GM12878 (cell line): ENCODE data around the gene PNMA8B. TPM values are rescaled to one million over a fixed set of nuclear protein-coding genes. Genes with fewer than 3 reads are reported as not detected.

ENCODE experiments used
- ATAC-seq: fragments of 200-7000 bp; cut with Tn5 transposase; 3 replicates; pipeline ENCODE4 v1.9.1; 2020; ENCODE audit warnings: mild to moderate bottlenecking, moderate library complexity
- BruUV-seq: library from RNA; stranded (reverse); fragments of 400-500 nt; replicated peaks from 2 replicates; lab custom pipeline; 2021; lab: Mats Ljungman, UMichigan
- CTCF ChIA-PET: fragments of 300-600 bp; sonication (Branson Sonifier 250); formaldehyde crosslinking; extraction: SDS; loops from one replicate; lab custom pipeline; 2021; ENCODE audit warnings: inconsistent platforms; lab: Yijun Ruan, JAX
- POLR2A ChIA-PET: fragments of 350-600 bp; formaldehyde crosslinking; extraction: SDS; loops from one replicate; lab custom pipeline; 2021; ENCODE audit warnings: inconsistent platforms; lab: Charles Lee
- RAD21 ChIA-PET: fragments of 300-600 bp; sonication (Branson Sonifier 250); formaldehyde crosslinking; loops from one replicate; lab custom pipeline; 2023; ENCODE audit warnings: antibody characterized with exemption; ENCODE audit not compliant: unreplicated experiment; lab: Charles Lee
- SMC1A ChIA-PET: fragments of 300-600 bp; sonication (Branson Sonifier 250); formaldehyde crosslinking; loops from one replicate; lab custom pipeline; 2023; ENCODE audit not compliant: unreplicated experiment, uncharacterized antibody; lab: Charles Lee
- DNase-seq: peaks from one replicate; pipeline ENCODE4 v3.0.0-alpha.2; 2011; ENCODE audit warnings: low read depth, low spot score
- FAIRE-seq: peaks from 3 replicates; lab custom pipeline; 2011; peaks lifted over from hg19 to GRCh38; lab: Jason Lieb, UNC
- H2AFZ ChIP-seq: 2 replicates; pipeline ENCODE4 v1.6.0; 2011; ENCODE audit warnings: low read depth, low read length, control low read depth; ENCODE audit not compliant: control insufficient read depth
- H3K27ac ChIP-seq: 2 replicates; pipeline ENCODE4 v1.5.1; 2011; ENCODE audit warnings: control low read depth; ENCODE audit not compliant: control insufficient read depth, insufficient read depth
- H3K27me3 ChIP-seq, 2 experiments: replicated peaks in 1 of 2; 2 replicates each; pipeline versions ENCODE4 v1.6.0 to v1.6.1; 2011; ENCODE audit warnings: low read length in 1 of 2; ENCODE audit not compliant: control insufficient read depth in 2 of 2, insufficient read depth in 2 of 2
- H3K36me3 ChIP-seq, 2 experiments: 2 replicates each; pipeline ENCODE4 v1.5.1; 2011; ENCODE audit warnings: low read length in 1 of 2; ENCODE audit not compliant: control insufficient read depth in 2 of 2, insufficient read depth in 2 of 2
- H3K4me1 ChIP-seq: 2 replicates; pipeline ENCODE4 v1.6.1; 2011; ENCODE audit warnings: mild to moderate bottlenecking, low read length, moderate library complexity, mixed read lengths; ENCODE audit not compliant: control insufficient read depth, insufficient read depth
- H3K4me2 ChIP-seq: 2 replicates; pipeline ENCODE4 v1.6.0; 2011; ENCODE audit warnings: control low read depth; ENCODE audit not compliant: control insufficient read depth, insufficient read depth
- H3K4me3 ChIP-seq: fragments of 200-600 bp; sonication (generic); 2 replicates; pipeline ENCODE4 v1.5.1; 2016
- H3K79me2 ChIP-seq: 2 replicates; pipeline ENCODE4 v1.6.0; 2011; ENCODE audit warnings: low read length; ENCODE audit not compliant: control insufficient read depth, insufficient read depth
- H3K9ac ChIP-seq: 2 replicates; pipeline ENCODE4 v1.8.0; 2011; ENCODE audit warnings: low read length, control low read depth, mixed read lengths; ENCODE audit not compliant: control insufficient read depth, insufficient read depth
- H3K9me3 ChIP-seq: replicated peaks from 3 replicates; pipeline ENCODE4 v1.5.1; 2011; ENCODE audit warnings: mild to moderate bottlenecking, low read length; ENCODE audit not compliant: control insufficient read depth, insufficient read depth
- H4K20me1 ChIP-seq: 2 replicates; pipeline ENCODE4 v1.6.0; 2011; ENCODE audit not compliant: control insufficient read depth, insufficient read depth
- ASH2L ChIP-seq: fragments of 300-600, 200-600 bp; sonication (generic); IDR thresholded peaks from 2 replicates; pipeline ENCODE4 v1.6.1; 2017; ENCODE audit warnings: low read depth, mild to moderate bottlenecking, borderline replicate concordance
- ATF3 ChIP-seq: IDR thresholded peaks from 2 replicates; pipeline ENCODE4 v1.6.1; 2011; ENCODE audit warnings: low read depth, mild to moderate bottlenecking, low read length, moderate library complexity, borderline replicate concordance; ENCODE audit errors: extremely low read depth
- CHD2 ChIP-seq: IDR thresholded peaks from 2 replicates; pipeline ENCODE4 v1.6.1; 2011; ENCODE audit warnings: low read depth, low read length, improper control_type of control experiment, borderline replicate concordance
- GABPA ChIP-seq: IDR thresholded peaks from 2 replicates; pipeline ENCODE4 v1.6.1; 2014; ENCODE audit warnings: antibody characterized with exemption, low read depth, mild to moderate bottlenecking, inconsistent platforms
- IKZF1 ChIP-seq: fragments of 450-650 bp; conservative IDR thresholded peaks from 2 replicates; pipeline ENCODE4 v1.6.1; 2017; ENCODE audit warnings: antibody characterized with exemption, mild to moderate bottlenecking
- MTA3 ChIP-seq: IDR thresholded peaks from 2 replicates; pipeline ENCODE4 v1.6.1; 2012; ENCODE audit warnings: low read length, inconsistent platforms, borderline replicate concordance
- RB1 ChIP-seq: fragments of 450-650 bp; formaldehyde crosslinking; IDR thresholded peaks from 2 replicates; pipeline ENCODE4 v1.6.1; 2017; ENCODE audit warnings: mild to moderate bottlenecking, borderline replicate concordance
- RFX5 ChIP-seq: IDR thresholded peaks from 2 replicates; pipeline ENCODE4 v1.6.1; 2011; ENCODE audit warnings: low read depth, low read length, improper control_type of control experiment
- YY1 ChIP-seq: IDR thresholded peaks from 2 replicates; pipeline ENCODE4 v1.6.1; 2011; ENCODE audit warnings: low read depth, mild to moderate bottlenecking, low read length
- ZNF207 ChIP-seq: fragments of 450-650 bp; IDR thresholded peaks from 2 replicates; pipeline ENCODE4 v1.6.1; 2014; ENCODE audit warnings: antibody characterized with exemption, mild to moderate bottlenecking, borderline replicate concordance
- WGBS: methylation state at CpG from one replicate; pipeline ENCODE4 v1.1.6; 2016; ENCODE audit warnings: low lambda C conversion rate; ENCODE audit not compliant: insufficient replicate concordance, insufficient coverage; ENCODE audit errors: missing lambda C conversion rate; 5-methylcytosine and 5-hydroxymethylcytosine counted together
- in situ Hi-C: fragments of 300-500 bp; cut with MboI; formaldehyde crosslinking; loops from 9 replicates; pipeline ENCODE4 v1.14.3; 2018; ENCODE audit warnings: mixed read lengths
- intact Hi-C: fragments of 100-400 bp; cut with micrococcal nuclease; formaldehyde crosslinking; loops from one replicate; pipeline ENCODE4 v1.14.2; 2022; ENCODE audit not compliant: unreplicated experiment
- polyA plus RNA-seq, 11 experiments: library from polyadenylated mRNA; depleted of rRNA in 4 of 11; unstranded in 6 of 11; stranded (reverse) in 5 of 11; fragments of >200 nt; fragmentation: Nextera tagmentation in 4 of 11; fragmentation: Illumina TruSeq in 1 of 11; extraction: Ambion mirVana in 4 of 11; extraction: Trizol in 1 of 11; gene quantifications; 1 replicate in 1 of 11; 2 replicates in 10 of 11; pipeline versions ENCODE4 v1.2.1 to v1.2.3, GENCODE V29; 2011 to 2016; ENCODE audit warnings: inconsistent platforms in 2 of 11, missing spikeins in 2 of 11, low read depth in 1 of 11
- total RNA-seq, 4 experiments: library from RNA; depleted of rRNA in 3 of 4; stranded (reverse); fragments of >200 nt in 3 of 4; fragmentation: Illumina TruSeq in 1 of 4; extraction: Trizol in 1 of 4; gene quantifications; 2 replicates each; pipeline versions ENCODE4 v1.2.1 to v1.2.3, GENCODE V29; 2013 to 2021

Gene PNMA8B
- total and polyA plus RNA-seq, 10 of the 15 experiments (the other 5 are each of a cell fraction or from before 2014, with no cell fraction given) = 0.01 TPM; not detected in 9

GRCh38 chr19:46520616-46521015 lies 24.9 kb upstream of the PNMA8B start:
- H2AFZ ChIP-seq = no peak overlapping the region
- ChIA-PET SMC1A (interaction anchor here (1.6 kb wide), 1 partner anchor 22 kb away, joined by 5 read pairs; no protein-coding TSS in a partner anchor), RAD21 (no interaction called here), CTCF (interaction anchor here (1.1 to 2.6 kb wide), 3 partner anchors 17 to 124 kb away, joined by 4 to 14 read pairs (median 6); no protein-coding TSS in a partner anchor), POLR2A (no interaction called here)
- no peaks in the 10 kb centered on the region; the same call in 1 of the 3 replicates for H3K9me3 ChIP-seq
- in situ Hi-C loops = no loop called here
- no TSS peak for BruUV-seq
- intact Hi-C loops = no loop called here
- 79% methylated on average over 6 of the region's 6 CpGs for WGBS
- no peaks in the 10 kb centered on the region for H3K27me3 ChIP-seq
- no peaks in the 10 kb centered on the region for H4K20me1 ChIP-seq
- no peak overlapping the region for H3K27ac ChIP-seq
- H3K79me2 ChIP-seq = no peaks in the 10 kb centered on the region
- H3K9ac ChIP-seq = no peak overlapping the region
- DNase-seq (no peak), FAIRE-seq (no peak), ATAC-seq (no peak)
- TF ChIP-seq ASH2L = no peak
- TF ChIP-seq YY1 = 0 out of 2 replicates have a peak, but pooled peaks have one; percentile 16
- no peak overlapping the region for H3K4me3 ChIP-seq
- H3K4me1 ChIP-seq = peaks cover 12% of the 10 kb centered on the region
- no peaks in the 10 kb centered on the region for H3K36me3 ChIP-seq
- no peak overlapping the region for H3K4me2 ChIP-seq

DNA sequence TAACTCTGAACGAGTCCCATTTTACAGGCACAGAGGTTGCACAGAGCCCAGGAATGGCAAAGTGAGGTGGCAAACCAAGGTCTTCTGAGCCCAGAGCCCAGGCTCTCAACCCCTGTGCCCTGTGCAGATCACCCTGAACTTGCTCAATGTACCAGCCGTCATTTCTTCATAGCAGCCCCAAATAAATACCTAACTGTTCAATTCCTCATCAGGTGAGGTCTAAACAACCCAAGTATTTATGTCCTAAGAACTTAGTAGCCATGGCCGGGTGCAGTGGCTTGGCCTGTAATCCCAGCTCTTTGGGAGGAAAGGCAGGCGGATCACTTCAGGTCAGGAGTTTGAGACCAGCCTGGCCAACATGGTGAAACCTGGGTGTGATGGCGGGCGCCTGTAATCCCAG lies 21.8 kb upstream of the PNMA8B start:
- Histone ChIP-seq H3K27me3 (no peaks in the 10 kb centered on the region), H3K27ac (no peak overlapping the region), H3K9ac (no peak overlapping the region), H2AFZ (no peak overlapping the region), H3K4me1 (peaks cover 3% of the 10 kb centered on the region), H3K4me3 (no peak overlapping the region), H3K79me2 (no peaks in the 10 kb centered on the region), H4K20me1 (no peaks in the 10 kb centered on the region), H3K36me3 (no peaks in the 10 kb centered on the region), H3K9me3 (no peaks in the 10 kb centered on the region), H3K4me2 (no peak overlapping the region)
- no peak for DNase-seq
- intact Hi-C loops = no loop called here
- BruUV-seq = no TSS peak
- ChIA-PET CTCF (interaction anchor here (0.9 to 3.8 kb wide), 7 partner anchors 10 to 489 kb away, joined by 3 to 33 read pairs (median 4); no protein-coding TSS in a partner anchor), SMC1A (interaction anchor here (0.7 kb wide), 1 partner anchor 186 kb away, joined by 3 read pairs; no protein-coding TSS in a partner anchor), POLR2A (no interaction called here), RAD21 (interaction anchor here (1.4 to 2.0 kb wide), 2 partner anchors 144 to 237 kb away, joined by 4 to 5 read pairs; partner anchors contain the start of gene DACT3)
- TF ChIP-seq GABPA (no peak), RB1 (no peak), RFX5 (no peak), ATF3 (no peak), ZNF207 (no peak), CHD2 (no peak), MTA3 (no peak), IKZF1 (no peak)
- in situ Hi-C loops = no loop called here
- no peak for FAIRE-seq
- WGBS = 48% methylated on average over 6 of the region's 6 CpGs
- ATAC-seq = no peak
